ENCODE data around the gene RPL22.

- TF ChIP-seq CTCF (IDR thresholded peaks at IDR 0.05 in 2 of 3, conservative IDR thresholded peaks at IDR 0.05 in 1 of 3; ENCODE audit: borderline replicate concordance in 1 of 3, insufficient read depth in 1 of 3, low read depth in 2 of 3, low read length in 2 of 3) = 0 out of 6 replicates have a peak, but pooled peaks of 2 of the 3 experiments have one; percentile 23
- no peak for TF ChIP-seq SIN3A (IDR thresholded peaks at IDR 0.05; ENCODE audit: low read depth)
- TF ChIP-seq POLR2A (IDR thresholded peaks at IDR 0.05; ENCODE audit: borderline replicate concordance, extremely low read depth, insufficient read depth, insufficient read length) = no peak
Measured at GRCh38 chr1:6141592-6141991, 57.8 kb downstream of the RPL22 start.
